Activated CD4-positive, alpha-beta T cell treated with anti-CD3 and anti-CD28 coated beads for 4 hours (primary cell): ENCODE results near the gene NTRK1.

Source experiments
- DNase-seq, 2 donors: peaks; one replicate each; pipeline ENCODE4 v3.0.0-alpha.2; 2020

The NTRK1 gene

DNA sequence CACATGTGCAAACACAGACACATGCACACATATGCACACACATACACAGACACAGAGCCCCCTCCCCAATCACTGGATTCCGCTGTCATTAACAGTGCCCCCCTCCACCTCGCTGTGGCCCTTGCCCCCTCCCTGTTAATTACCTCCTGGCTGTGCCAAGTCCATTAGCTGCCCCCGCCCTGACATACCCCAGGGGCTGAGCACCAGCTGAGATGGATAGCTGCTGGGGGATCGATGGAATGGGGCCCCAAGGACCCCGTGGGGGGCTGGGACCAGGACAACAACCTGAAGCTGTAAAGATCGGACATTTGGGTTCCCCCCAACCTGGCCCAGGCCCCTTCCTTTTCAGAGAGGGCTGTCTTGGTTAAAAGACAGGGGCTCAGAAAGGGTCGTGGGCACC is 23.3 kb downstream of the NTRK1 start:
- no peak for DNase-seq

GRCh38 chr1:156884560-156885184 is 24.0 kb downstream of the NTRK1 start:
- no peak for DNase-seq

- DNase-seq = no peak
These were observed 24.6 kb downstream of the NTRK1 start for GRCh38 chr1:156885314-156885713.

DNA sequence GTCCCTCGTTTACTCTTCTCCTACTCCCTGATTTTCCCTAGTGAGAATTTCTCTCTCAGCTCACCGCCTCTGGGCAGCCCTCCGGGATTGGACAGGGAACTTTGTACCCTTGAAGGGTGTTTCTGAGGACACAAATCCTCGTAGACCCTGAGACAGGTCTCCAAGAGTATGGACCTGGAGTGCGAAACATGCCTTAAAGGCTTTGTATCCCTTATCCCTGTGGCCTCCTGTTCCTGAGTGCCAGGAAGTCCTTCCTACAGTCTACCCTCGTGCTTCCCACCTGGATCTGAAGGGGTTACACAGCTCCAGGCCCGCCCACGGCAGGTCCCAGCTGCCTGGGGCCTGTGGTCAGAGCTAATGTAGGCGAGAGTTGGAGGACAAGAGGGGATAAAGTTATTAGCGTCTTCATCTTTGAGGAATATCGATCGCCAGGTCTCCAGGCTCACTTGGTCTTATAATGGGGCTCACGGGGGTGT is 25.3 kb downstream of the NTRK1 start:
- no peak for DNase-seq

GRCh38 chr1:156886583-156887281 is 26.1 kb downstream of the NTRK1 start:
- no peak for DNase-seq

- no peak for DNase-seq
These were observed 26.7 kb downstream of the NTRK1 start for GRCh38 chr1:156887317-156887716.

DNA sequence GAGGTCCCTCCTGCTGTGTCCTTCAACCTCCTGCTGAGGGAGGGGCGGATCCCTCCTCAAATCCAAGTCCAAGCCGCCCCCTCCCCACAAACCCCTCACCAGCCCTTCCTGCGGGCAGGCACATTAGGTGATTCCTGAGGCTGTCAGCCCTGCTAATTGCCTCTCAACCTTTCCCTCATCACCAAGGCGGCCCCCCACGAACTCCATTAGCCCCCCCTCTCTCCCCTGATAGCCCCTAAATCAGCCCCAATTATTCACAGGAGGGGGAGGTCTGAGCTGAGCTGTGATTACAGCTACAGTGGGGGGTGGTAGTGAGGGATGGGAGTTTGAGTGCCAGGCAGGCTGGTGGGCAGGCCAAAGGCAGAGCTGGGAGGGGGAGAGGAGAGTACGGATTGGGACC is 27.1 kb downstream of the NTRK1 start:
- no peak for DNase-seq

DNA sequence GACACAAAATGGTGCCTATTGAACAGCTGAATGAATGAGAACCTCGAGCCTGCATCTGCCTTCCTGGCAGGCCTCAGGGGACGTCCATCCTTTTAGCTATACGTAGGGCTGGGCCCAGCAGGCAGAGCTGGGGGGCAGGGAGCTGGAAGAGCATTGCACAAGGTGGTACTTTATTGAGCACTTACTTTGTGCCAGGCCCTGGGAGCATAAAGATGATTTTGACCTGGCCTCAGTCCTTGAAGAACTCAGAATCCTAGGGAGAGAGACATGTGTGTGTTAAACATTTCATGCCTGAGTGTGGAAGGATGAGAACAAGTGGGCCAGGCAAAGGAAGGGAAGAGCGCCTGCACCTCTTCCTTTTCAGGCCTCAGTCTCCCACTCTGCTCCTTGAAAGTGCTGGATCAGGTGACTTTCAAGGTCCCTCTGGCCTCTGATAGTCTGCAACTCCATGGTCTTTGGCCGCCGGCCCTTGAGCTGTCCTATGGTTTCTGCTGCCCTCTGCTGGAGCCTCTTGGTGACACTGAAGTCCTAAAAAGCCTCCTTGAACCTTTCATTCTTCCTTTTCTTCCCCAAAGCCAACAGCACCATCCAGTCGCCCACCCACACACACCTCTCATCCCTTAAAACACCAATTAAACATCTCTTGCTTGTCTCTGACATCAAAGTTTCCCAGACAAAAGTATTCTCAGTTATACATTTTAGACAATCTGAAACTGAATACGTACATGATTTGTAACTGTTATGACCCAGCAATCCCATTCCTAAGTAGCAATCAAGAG is 29.3 kb downstream of the NTRK1 start:
- DNase-seq = peak; percentile 41 to 55

DNA sequence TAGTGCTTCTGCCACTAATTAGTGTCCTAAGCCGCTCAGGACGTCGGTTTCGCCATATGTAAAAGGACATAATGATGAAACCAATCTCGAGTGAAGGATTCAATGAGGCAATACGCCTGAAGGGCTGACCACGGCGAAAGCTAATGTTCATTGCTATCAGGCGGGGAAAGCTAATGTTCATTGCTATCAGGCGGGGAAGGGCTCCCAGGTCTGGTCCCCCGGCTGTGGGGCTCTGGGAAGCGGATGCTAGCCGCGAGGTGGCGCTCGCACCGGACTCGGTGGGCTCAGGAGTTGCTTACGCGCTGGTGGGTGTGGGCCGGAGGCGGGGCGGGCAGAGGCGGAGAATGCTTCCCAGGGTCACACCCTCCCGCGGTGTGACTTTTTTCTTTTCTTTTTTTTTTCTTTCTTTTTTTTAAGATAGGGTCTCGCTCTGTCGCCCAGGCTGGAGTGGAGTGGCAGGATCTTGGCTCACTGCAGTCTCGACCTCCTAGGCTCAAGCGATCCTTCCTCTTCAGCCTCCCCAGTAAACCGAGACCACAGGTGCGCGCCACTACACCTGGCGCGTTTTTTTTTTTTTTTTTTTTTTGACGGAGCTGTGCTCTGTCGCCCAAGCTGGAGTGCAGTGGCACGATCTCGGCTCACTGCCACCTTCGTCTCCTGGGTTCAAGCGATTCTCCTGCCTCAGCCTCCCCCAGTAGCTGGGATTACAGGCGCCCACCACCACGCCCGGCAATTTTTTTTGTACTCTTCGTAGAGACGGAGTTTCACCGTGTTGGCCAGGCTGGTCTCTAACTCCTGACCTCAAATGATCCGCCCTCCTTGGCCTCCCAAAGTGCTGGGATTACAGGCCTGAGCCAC is 31.8 kb downstream of the NTRK1 start:
- peak; percentile 85 to 87 for DNase-seq

DNA sequence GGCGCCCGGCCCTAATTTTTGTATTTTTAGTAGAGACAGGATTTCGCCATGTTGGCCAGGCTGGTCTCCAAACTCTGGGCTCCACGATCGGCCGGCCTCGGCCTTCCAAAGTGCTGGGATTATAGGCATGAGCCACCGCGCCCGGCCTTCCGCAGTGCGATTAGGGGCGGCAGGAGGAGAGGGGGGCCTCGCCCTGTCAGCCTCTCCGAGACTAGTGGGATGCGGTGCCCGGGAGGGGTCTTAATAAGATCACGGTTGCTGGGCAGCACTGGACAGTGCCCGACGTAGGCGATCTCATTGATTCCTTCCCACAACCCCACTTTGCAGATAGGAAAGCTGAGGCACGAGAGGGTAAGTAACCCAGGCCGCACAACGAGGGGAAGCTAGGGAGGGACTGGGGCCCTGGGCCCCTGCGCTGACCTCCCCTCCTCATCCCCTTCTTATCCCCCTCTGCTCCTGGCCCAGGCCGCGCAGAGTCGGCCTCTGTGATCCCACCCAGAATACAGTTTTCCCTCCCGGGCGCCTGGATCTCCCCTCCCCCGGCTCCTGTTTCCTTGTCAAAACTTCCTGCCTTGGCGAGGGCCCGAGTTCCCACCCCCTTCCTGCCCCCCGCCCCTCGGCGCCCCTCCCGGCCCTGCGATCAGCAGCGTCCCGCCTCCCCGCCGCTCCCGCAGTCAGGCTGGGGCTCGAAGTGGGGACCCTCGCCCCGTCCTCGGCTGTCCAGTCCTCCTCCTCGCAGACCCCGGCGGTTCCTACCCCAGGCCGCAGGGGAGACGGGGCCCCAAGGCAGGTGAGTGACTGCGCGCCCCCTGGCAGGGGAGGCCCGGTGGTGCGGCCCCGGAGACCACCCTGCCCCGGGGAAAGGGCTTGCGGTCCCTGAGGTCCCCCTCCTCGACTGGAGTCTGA is 32.6 kb downstream of the NTRK1 start, which contains the start of gene PEAR1:
Gene PEAR1 (plus strand): TSS at position 671 of the 906 bp plus-strand sequence. CDS start 10,209 bp downstream, outside the sequence.
- no peak for DNase-seq

- DNase-seq = no peak
These were observed 33.3 kb downstream of the NTRK1 start for GRCh38 chr1:156894001-156894400.

GRCh38 chr1:156894711-156895454 is 34.2 kb downstream of the NTRK1 start:
- no peak for DNase-seq

DNA sequence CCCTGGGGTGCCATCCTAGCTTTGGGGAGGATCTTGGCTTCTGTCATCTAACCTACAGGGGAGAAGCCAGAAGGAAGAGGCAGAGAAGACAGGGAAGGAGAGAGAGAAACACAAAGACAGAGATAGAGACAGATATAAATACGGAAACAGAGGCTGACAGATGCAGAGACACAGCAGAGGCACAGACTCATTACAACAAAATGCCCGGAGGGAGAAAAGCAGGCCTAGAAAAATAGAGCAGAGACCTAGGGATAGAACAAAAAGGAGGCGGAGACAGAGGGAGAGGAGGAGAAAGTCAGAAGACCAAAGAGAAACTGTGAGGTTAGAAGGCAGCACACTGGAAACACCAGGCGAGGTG is 34.8 kb downstream of the NTRK1 start:
- DNase-seq = no peak

GRCh38 chr1:156895927-156896326 is 35.3 kb downstream of the NTRK1 start:
- no peak for DNase-seq

DNA sequence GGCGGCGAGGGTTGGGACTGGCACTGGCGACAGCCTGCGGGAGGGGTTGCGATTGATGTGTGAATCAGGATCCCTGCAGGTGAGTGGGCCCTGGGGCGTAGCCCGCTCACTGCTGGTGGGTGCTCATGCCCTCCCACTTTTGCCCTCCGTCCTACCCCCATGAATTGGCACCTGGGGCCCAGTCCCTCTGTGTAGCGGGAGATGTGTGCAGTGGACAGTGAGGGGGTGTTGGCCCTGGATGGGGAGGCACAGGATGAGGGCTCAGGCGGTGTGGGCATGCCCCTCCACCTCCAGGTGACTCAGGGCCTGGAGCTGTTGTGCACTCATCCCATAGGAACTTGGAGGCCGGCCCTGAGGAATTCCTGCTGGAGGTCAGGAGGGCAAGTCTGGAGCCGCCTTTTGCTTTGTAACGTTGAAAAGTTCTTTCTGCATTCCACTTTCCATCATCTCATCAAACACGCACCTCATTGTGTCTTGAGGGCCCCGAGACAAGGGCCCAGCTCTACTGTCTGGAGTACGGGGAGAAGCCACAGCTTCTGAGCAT is 35.9 kb downstream of the NTRK1 start:
- DNase-seq = no peak

GRCh38 chr1:156897078-156897825 is 36.6 kb downstream of the NTRK1 start:
- no peak for DNase-seq

DNA sequence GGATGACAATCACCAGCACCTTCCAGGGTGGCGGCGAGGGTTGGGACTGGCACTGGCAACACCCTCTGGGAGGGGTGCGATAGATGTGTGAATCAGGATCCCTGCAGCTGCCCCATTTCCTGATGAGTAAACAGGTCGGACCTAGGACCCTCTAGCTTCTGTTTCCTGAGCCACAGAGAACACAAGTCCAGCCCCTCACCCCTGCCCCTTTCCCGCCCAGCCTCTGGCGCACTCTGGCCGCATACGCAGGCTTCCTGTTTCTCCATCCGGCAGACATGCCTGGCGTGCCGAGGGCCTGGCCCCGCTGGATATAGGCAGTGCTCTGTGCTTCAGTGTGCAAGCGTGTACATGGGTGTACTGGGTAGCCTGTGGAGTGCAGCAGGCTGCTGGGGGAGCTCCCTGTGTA is 37.5 kb downstream of the NTRK1 start:
- DNase-seq = no peak

DNA sequence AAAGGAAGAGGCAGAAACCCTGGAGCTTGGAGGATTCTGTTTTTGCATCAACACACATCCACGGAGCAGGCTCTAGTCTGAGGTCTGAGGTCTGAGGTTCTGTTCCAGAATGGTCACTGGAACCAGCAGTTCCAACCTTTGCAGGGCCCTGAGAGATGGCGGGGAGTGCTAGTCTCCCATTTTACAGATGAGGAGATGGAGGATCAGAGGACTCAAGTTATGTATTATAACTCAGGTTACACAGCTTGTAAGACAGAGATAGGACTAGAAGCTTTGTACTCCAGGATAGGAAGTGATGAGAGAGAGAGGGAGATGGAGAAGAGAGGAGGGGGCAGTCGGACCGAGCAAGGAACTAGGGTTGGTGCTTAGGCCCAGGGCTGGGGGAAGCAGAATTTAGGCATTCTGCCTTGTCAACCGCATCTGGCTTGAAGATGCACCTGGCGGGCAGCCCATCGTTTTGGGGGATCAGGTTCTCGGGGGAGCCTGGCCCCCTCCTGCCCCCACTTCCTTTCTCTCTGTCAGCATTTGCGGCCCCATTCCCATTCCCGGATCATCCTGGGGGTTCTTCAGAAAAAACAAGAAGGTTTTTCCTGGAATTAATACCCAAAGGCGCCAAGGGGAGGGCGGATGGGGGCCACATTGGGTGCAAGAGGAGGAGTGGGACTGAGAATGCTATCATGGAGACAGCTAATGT is 38.5 kb downstream of the NTRK1 start:
- no peak for DNase-seq
